Measurements from ENCODE around the gene FNIP1. TPM values are rescaled to one million over a fixed set of nuclear protein-coding genes. Genes with fewer than 3 reads are reported as not detected.

The FNIP1 gene
- total and polyA plus RNA-seq, 9 of the 15 experiments (the other 6 are each of a cell fraction or from before 2014, with no cell fraction given): 5.0 to 32.8 (median 18.4) TPM

GRCh38 chr5:131641494-131641893 is 155.3 kb downstream of the FNIP1 start:
- FAIRE-seq: no peak
- ATAC-seq: no peak
- H3K9me1 ChIP-seq (ENCODE audit: control insufficient read depth, insufficient read depth, low read length): no peaks in the 10 kb centered on the region
- WGBS (ENCODE audit: insufficient coverage, low coverage, missing lambda C conversion rate): 43% methylated on average over 1 of the region's 1 CpG
- no peak overlapping the region for H2AFZ ChIP-seq (ENCODE audit: low read depth, low read length)
- H3K36me3 ChIP-seq (ENCODE audit: control insufficient read depth, insufficient read depth, low read length): peaks cover 30% of the 10 kb centered on the region
- H3K79me2 ChIP-seq (ENCODE audit: control insufficient read depth, insufficient read depth, low read length): no peaks in the 10 kb centered on the region
- ChIA-PET POLR2A (interaction anchor here (0.5 to 1.1 kb wide), 4 partner anchors 15 to 156 kb away, joined by 3 to 4 read pairs (median 3); partner anchors contain the start of gene FNIP1), CTCF (ENCODE audit: low intra/inter-chr PET ratio) (no interaction called here)
- in situ Hi-C loops (cut with MboI): no loop called here
- no peak overlapping the region for H3K4me2 ChIP-seq (ENCODE audit: insufficient read depth, low read length)
- no peaks in the 10 kb centered on the region for H3K27me3 ChIP-seq (ENCODE audit: control insufficient read depth in 2 of 2, insufficient read depth in 2 of 2, low read length in 2 of 2)
- no peaks in the 10 kb centered on the region for H4K20me1 ChIP-seq (replicated peaks; ENCODE audit: control insufficient read depth, insufficient read depth, low read length)
- no peaks in the 10 kb centered on the region for H3K9me3 ChIP-seq (replicated peaks; ENCODE audit: control insufficient read depth, insufficient read depth, low read depth, low read length)
- H3K4me1 ChIP-seq (replicated peaks in 1 of 2; ENCODE audit: control insufficient read depth in 2 of 2, insufficient read depth in 2 of 2, low read length in 2 of 2): peaks cover 4 to 29% of the 10 kb centered on the region in 2 experiments; a peak in 4 of 5 replicates
- intact Hi-C loops (cut with micrococcal nuclease): no loop called here
- H3K4me3 ChIP-seq: no peak overlapping the region
- H3K9ac ChIP-seq (ENCODE audit: insufficient read depth in 1 of 2, low read depth in 2 of 2, low read length in 2 of 2): no peak overlapping the region
- no peak overlapping the region for H3K27ac ChIP-seq (ENCODE audit: extremely low read depth, low read depth, low read length)
- DNase-seq (ENCODE audit: extremely low read depth in 1 of 4, low spot score in 3 of 4): no peak
- BruUV-seq (replicated peaks): no TSS peak
- TF ChIP-seq KHSRP (IDR thresholded peaks at IDR 0.05) (no peak), THAP12 (CRISPR knock-in tag; IDR thresholded peaks at IDR 0.05) (no peak), ZNF395 (CRISPR knock-in tag; IDR thresholded peaks at IDR 0.05) (no peak), MEF2A (IDR thresholded peaks at IDR 0.05; ENCODE audit: control insufficient read depth, low read depth, low read length) (no peak), EP400 (IDR thresholded peaks at IDR 0.05) (no peak), PKNOX1 (IDR thresholded peaks at IDR 0.05) (peak; percentile 66), ARHGAP35 (IDR thresholded peaks at IDR 0.05; ENCODE audit: partially characterized antibody) (no peak)
- TF ChIP-seq, protein P1, sequence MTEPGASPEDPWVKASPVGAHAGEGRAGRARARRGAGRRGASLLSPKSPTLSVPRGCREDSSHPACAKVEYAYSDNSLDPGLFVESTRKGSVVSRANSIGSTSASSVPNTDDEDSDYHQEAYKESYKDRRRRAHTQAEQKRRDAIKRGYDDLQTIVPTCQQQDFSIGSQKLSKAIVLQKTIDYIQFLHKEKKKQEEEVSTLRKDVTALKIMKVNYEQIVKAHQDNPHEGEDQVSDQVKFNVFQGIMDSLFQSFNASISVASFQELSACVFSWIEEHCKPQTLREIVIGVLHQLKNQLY (CRISPR knock-in tag; conservative IDR thresholded peaks at IDR 0.05): no peak
- TF ChIP-seq, protein P2, sequence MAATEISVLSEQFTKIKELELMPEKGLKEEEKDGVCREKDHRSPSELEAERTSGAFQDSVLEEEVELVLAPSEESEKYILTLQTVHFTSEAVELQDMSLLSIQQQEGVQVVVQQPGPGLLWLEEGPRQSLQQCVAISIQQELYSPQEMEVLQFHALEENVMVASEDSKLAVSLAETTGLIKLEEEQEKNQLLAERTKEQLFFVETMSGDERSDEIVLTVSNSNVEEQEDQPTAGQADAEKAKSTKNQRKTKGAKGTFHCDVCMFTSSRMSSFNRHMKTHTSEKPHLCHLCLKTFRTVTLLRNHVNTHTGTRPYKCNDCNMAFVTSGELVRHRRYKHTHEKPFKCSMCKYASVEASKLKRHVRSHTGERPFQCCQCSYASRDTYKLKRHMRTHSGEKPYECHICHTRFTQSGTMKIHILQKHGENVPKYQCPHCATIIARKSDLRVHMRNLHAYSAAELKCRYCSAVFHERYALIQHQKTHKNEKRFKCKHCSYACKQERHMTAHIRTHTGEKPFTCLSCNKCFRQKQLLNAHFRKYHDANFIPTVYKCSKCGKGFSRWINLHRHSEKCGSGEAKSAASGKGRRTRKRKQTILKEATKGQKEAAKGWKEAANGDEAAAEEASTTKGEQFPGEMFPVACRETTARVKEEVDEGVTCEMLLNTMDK (IDR thresholded peaks at IDR 0.05; ENCODE audit: borderline replicate concordance, insufficient read depth, low read depth, low read length, poor library complexity, severe bottlenecking): no peak
- TF ChIP-seq, protein P3, sequence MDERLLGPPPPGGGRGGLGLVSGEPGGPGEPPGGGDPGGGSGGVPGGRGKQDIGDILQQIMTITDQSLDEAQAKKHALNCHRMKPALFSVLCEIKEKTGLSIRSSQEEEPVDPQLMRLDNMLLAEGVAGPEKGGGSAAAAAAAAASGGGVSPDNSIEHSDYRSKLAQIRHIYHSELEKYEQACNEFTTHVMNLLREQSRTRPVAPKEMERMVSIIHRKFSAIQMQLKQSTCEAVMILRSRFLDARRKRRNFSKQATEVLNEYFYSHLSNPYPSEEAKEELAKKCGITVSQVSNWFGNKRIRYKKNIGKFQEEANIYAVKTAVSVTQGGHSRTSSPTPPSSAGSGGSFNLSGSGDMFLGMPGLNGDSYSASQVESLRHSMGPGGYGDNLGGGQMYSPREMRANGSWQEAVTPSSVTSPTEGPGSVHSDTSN (CRISPR knock-in tag; IDR thresholded peaks at IDR 0.05; ENCODE audit: low read depth): no peak
- TF ChIP-seq, protein P3 (tag; conservative IDR thresholded peaks at IDR 0.05; ENCODE audit: low read depth): peak; percentile 70; the same call in 1 of the 2 replicates

Data from K562 (cell line).